Measurements from ENCODE around the gene LAMA2.

- TF ChIP-seq CTCF (IDR thresholded peaks at IDR 0.05; ENCODE audit: poor library complexity, severe bottlenecking) = no peak
- no peak for TF ChIP-seq SMC3 (conservative IDR thresholded peaks at IDR 0.05; ENCODE audit: poor library complexity)
- TF ChIP-seq MXI1 (conservative IDR thresholded peaks at IDR 0.05; ENCODE audit: poor library complexity, severe bottlenecking) = no peak
These were observed 147.3 kb downstream of the LAMA2 start for GRCh38 chr6:129030215-129030614.
